HEK293 (cell line): Measurements from ENCODE around the gene PIGBOS1.

ENCODE experiments used
- AEBP2 ChIP-seq: fragments of 450-650 bp; formaldehyde crosslinking; IDR thresholded peaks from 2 replicates; pipeline ENCODE4 v1.5.1; 2016; ENCODE audit warnings: missing biosample characterization, missing genetic modification characterization, borderline replicate concordance
- PATZ1 ChIP-seq: fragments of 450-650 bp; formaldehyde crosslinking; IDR thresholded peaks from 2 replicates; pipeline ENCODE4 v1.5.1; 2016; ENCODE audit warnings: missing biosample characterization, missing genetic modification characterization
- PRDM10 ChIP-seq: fragments of 450-650 bp; formaldehyde crosslinking; IDR thresholded peaks from 2 replicates; pipeline ENCODE4 v1.5.1; 2016; ENCODE audit warnings: missing biosample characterization, missing genetic modification characterization
- PRDM4 ChIP-seq: fragments of 450-650 bp; formaldehyde crosslinking; IDR thresholded peaks from 2 replicates; pipeline ENCODE4 v1.5.1; 2017; ENCODE audit warnings: missing biosample characterization, missing genetic modification characterization
- PRDM6 ChIP-seq: fragments of 450-650 bp; formaldehyde crosslinking; IDR thresholded peaks from 2 replicates; pipeline ENCODE4 v1.5.1; 2017; ENCODE audit warnings: missing biosample characterization, missing genetic modification characterization
- RBAK ChIP-seq: fragments of 450-650 bp; formaldehyde crosslinking; IDR thresholded peaks from 2 replicates; pipeline ENCODE4 v1.5.1; 2016; ENCODE audit warnings: missing biosample characterization, missing genetic modification characterization
- REPIN1 ChIP-seq: fragments of 450-650 bp; formaldehyde crosslinking; IDR thresholded peaks from 2 replicates; pipeline ENCODE4 v1.5.1; 2017; ENCODE audit warnings: missing biosample characterization, missing genetic modification characterization, low read depth
- TRIM28 ChIP-seq: IDR thresholded peaks from 2 replicates; pipeline ENCODE4 v1.6.1; 2011; ENCODE audit warnings: low read length, control low read depth, borderline replicate concordance
- WT1 ChIP-seq: fragments of 450-650 bp; formaldehyde crosslinking; IDR thresholded peaks from 2 replicates; pipeline ENCODE4 v1.5.1; 2016; ENCODE audit warnings: missing biosample characterization, missing genetic modification characterization
- ZBTB49 ChIP-seq: fragments of 450-650 bp; formaldehyde crosslinking; IDR thresholded peaks from 2 replicates; pipeline ENCODE4 v1.5.1; 2016; ENCODE audit warnings: missing biosample characterization, missing genetic modification characterization, low read depth
- ZNF112 ChIP-seq: fragments of 450-650 bp; formaldehyde crosslinking; IDR thresholded peaks from 2 replicates; pipeline ENCODE4 v1.5.0; 2017; ENCODE audit warnings: missing biosample characterization, missing genetic modification characterization
- ZNF114 ChIP-seq: fragments of 450-650 bp; formaldehyde crosslinking; IDR thresholded peaks from 2 replicates; pipeline ENCODE4 v1.5.0; 2017; ENCODE audit warnings: missing biosample characterization, missing genetic modification characterization
- ZNF24 ChIP-seq: fragments of 450-650 bp; formaldehyde crosslinking; IDR thresholded peaks from 2 replicates; pipeline ENCODE4 v1.5.1; 2016; ENCODE audit warnings: missing biosample characterization, missing genetic modification characterization
- ZNF350 ChIP-seq: fragments of 450-650 bp; formaldehyde crosslinking; IDR thresholded peaks from 2 replicates; pipeline ENCODE4 v1.5.0; 2017; ENCODE audit warnings: missing biosample characterization, mild to moderate bottlenecking, missing genetic modification characterization
- ZNF544 ChIP-seq: fragments of 450-650 bp; formaldehyde crosslinking; IDR thresholded peaks from 2 replicates; pipeline ENCODE4 v1.5.0; 2017; ENCODE audit warnings: missing biosample characterization, missing genetic modification characterization
- ZNF571 ChIP-seq: fragments of 450-650 bp; formaldehyde crosslinking; IDR thresholded peaks from 2 replicates; pipeline ENCODE4 v1.5.0; 2017; ENCODE audit warnings: missing biosample characterization, missing genetic modification characterization
- ZNF585B ChIP-seq: fragments of 450-650 bp; formaldehyde crosslinking; IDR thresholded peaks from 2 replicates; pipeline ENCODE4 v1.5.1; 2016; ENCODE audit warnings: missing biosample characterization, missing genetic modification characterization
- ZNF677 ChIP-seq: fragments of 450-650 bp; IDR thresholded peaks from 2 replicates; pipeline ENCODE4 v1.5.0; 2018; ENCODE audit warnings: missing biosample characterization, mild to moderate bottlenecking, missing genetic modification characterization, moderate library complexity
- ZNF692 ChIP-seq: fragments of 450-650 bp; formaldehyde crosslinking; IDR thresholded peaks from 2 replicates; pipeline ENCODE4 v1.5.1; 2016; ENCODE audit warnings: missing biosample characterization, missing genetic modification characterization
- ZNF704 ChIP-seq: fragments of 450-650 bp; formaldehyde crosslinking; IDR thresholded peaks from 2 replicates; pipeline ENCODE4 v1.5.1; 2016; ENCODE audit warnings: missing biosample characterization, missing genetic modification characterization
- ZNF747 ChIP-seq: fragments of 450-650 bp; formaldehyde crosslinking; IDR thresholded peaks from 2 replicates; pipeline ENCODE4 v1.5.1; 2016; ENCODE audit warnings: missing biosample characterization, missing genetic modification characterization

The PIGBOS1 gene

GRCh38 chr15:55318588-55319494 lies at the start of gene PIGBOS1, which contains the start of gene PIGB (continued):
- TF ChIP-seq PRDM10 (tag by site-specific recombination) (peak; percentile 93), PATZ1 (tag by site-specific recombination) (peak; percentile 66; the same call in 1 of the 2 replicates), ZNF747 (tag by site-specific recombination) (no peak), RBAK (tag by site-specific recombination) (no peak), ZNF585B (tag by site-specific recombination) (no peak), ZNF112 (tag by site-specific recombination) (no peak), ZNF350 (tag by site-specific recombination) (no peak), ZNF704 (tag by site-specific recombination) (no peak), ZNF114 (tag by site-specific recombination) (no peak), ZBTB49 (no peak), REPIN1 (peak; percentile 52; the same call in 1 of the 2 replicates), ZNF692 (tag by site-specific recombination) (peak; percentile 43; the same call in 1 of the 2 replicates), TRIM28 (peak; percentile 52), ZNF24 (tag by site-specific recombination) (0 out of 2 replicates have a peak, but pooled peaks have one; percentile 23), ZNF544 (tag by site-specific recombination) (no peak), PRDM4 (tag by site-specific recombination) (peak; percentile 52), PRDM6 (no peak), WT1 (tag by site-specific recombination) (no peak), ZNF571 (tag by site-specific recombination) (no peak), ZNF677 (tag by site-specific recombination) (no peak), AEBP2 (no peak)
